ENCODE data around the gene ZMIZ1. TPM values are rescaled to one million over a fixed set of nuclear protein-coding genes. Genes with fewer than 3 reads are reported as not detected.

Gene ZMIZ1
- total RNA-seq, 1 experiment from 2014 or later = 22.8 TPM

GRCh38 chr10:79224992-79225391 lies 156.2 kb downstream of the ZMIZ1 start:
- no peak for DNase-seq (ENCODE audit: low read depth)

- DNase-seq (ENCODE audit: low read depth) = no peak
These were observed 157.9 kb downstream of the ZMIZ1 start for GRCh38 chr10:79226391-79227245.

- no peak for DNase-seq (ENCODE audit: low read depth)
These were observed 160.3 kb downstream of the ZMIZ1 start for GRCh38 chr10:79229071-79229541.

DNA sequence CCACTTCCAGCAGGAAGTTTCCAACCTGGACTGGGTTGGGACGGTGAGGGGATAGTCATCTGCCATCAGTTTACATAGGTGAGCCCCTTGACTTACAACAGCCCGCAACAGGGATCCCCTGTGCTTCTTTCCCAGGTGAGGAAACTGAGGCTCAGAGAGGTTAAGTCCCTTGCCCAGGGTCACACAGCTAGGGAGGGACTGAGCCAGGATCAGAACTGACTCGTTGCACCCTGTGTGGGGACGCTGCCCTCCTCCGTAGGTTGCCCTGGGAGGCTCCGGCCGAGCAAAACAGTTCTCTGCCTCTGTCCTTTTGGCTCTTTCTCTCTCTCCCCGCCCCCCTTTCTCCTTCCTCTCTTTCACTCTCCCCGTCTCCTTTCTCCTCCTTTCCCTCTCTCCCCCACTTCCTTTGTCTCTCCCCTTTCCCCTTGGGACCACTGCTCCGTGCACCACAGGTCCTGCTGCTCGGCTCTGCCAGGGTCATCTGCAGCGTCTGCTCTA lies 161.1 kb downstream of the ZMIZ1 start:
- DNase-seq (ENCODE audit: low read depth) = no peak

GRCh38 chr10:79230328-79230830 lies 161.6 kb downstream of the ZMIZ1 start:
- DNase-seq (ENCODE audit: low read depth) = no peak

DNA sequence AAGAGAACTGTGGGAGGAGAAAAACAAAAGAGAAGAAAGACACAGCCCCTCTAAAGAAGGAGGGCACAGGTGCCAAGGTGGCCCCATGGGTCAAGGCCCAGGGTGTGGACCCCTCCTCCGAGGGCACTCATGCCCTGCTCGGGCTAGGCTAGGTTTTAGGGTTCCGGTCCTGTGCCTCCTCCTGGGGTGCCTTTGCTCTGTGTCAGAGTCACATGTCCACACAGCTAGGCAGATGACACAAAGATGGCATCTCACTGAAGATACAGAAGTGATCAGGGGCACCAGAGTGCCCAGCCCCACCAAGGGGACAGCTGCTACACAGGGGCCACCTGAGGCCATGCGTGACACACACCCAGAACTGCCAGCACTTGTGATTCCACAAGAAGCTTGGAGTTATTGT lies 162.1 kb downstream of the ZMIZ1 start:
- no peak for DNase-seq (ENCODE audit: low read depth)

DNA sequence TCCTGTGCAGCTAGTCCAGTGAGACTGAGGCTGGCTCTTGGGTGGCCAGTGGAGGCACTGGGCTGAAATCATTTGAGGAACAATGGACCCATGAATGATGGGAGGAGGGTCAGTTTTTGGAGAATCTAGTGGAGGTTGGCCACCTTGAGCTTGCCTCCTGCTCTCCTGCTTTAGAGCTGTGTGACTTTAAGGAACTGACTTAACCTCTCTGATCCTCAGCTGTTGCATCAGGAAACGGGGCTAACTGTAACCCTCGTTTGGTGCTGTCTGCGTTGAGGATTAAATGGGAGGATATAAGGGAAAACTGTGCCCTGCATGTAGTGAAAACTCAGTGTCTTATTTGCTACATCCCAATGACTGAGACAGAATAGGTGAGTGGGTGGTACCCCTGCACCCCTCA lies 163.1 kb downstream of the ZMIZ1 start:
- DNase-seq (ENCODE audit: low read depth) = no peak

DNA sequence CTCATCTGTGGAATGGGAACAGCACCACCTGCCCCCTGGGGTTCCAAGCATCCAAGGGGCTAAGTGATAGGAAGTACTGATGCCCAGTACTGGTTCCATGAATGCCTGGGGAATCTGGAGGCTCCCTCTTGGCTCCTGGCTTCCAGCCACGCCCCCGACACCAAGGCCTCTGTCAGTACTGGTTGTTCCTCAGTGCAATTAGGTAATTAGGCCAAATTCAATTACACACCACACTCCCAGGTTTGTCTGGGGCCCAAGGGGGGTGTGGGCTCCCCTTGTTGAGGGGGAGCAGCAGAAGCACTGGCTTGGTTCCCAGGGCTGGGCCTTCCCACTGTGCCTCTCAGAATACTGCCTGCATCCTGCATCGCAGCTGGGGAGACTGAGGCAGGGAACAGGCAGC lies 164.1 kb downstream of the ZMIZ1 start:
- DNase-seq (ENCODE audit: low read depth) = no peak

DNA sequence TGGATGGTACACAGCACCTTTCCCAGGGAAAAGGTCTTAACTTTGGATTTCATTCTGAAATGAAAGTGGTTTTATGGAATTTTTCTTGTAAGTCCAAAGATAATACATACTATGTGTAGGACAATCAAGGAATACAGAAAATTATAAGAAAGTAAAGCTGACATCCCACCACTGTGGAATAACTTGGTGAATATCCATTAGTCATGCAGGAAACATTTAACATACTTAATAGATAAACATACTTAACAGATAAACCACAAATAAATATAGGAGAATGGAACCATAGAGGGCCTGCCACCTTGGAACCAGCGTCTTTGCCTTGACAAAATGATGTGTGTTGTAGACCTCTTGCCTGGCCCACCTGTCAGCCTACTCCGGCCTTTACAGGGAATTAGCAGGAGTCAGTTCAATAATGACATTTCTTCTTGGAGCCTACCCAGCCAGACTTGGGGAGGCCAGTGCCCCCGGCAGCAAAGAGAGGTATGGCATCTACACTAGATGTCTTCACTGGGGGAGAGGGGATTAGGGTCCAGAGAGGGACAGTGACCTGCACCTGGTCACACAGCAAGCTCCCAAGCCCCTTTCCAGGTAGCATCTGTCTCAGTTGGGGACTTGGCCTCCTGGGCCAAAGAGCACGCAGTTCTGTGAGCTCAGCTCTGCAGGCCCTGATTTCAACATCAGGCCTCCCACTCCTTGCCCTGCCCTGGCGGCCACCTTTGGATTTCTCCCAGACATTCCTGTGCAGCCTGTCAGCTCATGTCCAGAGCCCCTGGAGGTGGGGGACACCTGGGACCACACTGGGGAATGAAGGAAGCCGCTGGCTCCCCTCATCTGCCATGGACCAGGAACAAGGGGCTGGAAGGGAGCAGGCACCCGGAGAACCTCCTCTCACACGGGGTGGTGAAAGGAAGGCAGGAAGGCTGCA lies 165.9 kb downstream of the ZMIZ1 start:
- no peak for DNase-seq (ENCODE audit: low read depth)

DNA sequence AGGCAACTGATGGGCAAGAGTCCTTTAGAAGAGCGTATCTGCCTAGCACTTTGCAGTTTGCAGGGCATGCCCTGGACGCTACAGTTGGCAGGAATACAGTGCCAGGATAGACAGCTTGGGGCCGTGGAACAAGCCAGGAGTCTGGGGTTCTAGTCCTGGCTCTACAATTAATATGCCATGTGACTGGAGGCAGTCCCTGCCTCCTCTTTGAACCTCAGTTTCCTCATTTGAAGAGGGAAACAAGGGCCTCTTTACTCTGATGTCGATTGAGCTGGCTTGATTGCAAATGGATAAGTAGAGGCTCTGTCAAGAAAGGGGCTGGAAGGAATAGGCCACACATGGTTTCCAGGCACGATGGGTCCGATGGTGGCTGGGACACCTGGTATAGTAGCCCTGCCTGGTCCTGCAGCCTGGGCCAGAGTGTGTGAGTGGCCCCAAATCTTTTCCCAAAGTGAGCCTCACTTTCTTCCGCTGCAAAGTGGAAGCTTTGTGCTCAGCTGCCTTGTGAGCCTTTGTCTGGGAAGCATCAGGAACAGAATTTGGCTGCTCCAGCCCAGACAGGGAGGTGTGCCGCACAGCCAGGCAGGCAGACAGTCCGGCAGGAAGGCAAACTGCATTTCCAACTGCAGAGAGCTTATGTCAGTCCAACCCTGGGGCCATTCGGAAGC lies 167.1 kb downstream of the ZMIZ1 start:
- no peak for DNase-seq (ENCODE audit: low read depth)

DNA sequence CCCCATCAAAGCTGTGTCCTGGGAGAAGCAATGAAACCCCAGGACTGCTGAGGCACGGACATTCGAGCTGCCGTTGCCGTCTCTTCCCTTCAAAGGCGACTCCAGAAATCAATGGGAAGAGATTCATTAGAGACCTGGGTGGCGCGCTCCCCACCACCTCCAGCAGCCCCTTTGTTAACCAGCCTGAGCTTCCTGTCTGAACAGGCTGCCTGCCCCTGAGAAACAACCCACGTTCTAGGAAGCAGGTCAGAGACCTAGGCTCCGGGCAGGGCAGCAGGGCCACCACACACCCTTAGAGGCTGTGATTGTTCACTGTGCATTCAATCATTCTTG lies 167.6 kb downstream of the ZMIZ1 start:
- DNase-seq (ENCODE audit: low read depth) = no peak

DNA sequence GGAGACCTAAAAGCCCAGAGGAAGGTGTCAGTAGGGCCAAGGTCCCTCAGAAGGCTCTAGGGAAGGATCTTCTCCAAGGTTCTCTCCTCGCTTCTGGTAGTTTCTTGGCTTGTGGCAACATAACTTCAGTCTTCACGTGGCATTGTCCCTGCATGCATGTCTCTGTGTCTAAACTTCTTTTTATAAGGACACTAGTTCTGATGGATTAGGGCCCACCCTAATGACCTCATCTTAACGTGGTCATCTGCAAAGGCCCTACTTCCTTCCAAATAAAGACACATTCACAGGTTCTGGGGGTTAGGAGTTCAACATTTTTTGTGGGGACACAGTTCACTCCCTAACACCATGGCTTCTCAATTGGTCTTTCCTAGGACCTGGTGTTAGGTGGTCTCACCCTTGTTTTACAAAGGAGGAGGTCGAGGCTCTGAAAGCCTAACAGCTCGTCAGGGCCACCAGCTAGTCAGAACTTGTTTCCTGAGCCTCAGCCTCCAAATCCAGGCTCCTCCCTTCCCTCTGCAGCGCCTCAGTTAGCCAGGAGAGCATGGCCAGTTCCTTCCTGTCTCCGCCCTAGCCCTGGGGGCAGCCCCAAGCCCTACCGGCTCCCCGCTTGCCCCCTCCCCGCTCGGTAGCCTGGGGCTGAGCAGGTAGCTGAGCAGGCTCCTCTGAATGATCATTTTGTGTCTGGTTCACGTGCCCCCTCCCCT lies 168.8 kb downstream of the ZMIZ1 start:
- no peak for DNase-seq (ENCODE audit: low read depth)

- DNase-seq (ENCODE audit: low read depth) = no peak
These were observed 169.4 kb downstream of the ZMIZ1 start for GRCh38 chr10:79238158-79238520.

DNA sequence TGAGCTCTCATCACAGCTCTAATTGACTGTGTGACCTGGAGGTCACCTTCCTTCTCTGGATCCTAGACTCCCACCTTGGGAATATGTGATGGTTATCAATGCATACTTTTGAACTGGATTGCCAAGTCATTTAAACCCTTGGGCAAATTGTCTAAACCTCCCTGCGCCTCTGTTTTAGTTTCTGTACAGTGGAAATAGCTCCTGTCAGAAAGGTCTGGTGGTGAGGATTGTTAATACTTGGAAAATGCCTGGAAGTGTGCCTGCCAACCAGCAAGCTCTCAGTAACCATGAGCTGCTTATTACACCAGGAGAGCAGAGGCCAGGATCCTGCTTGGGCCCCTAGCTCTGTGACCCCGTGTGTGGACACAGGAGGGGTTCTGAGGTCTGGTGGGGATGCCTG lies 169.8 kb downstream of the ZMIZ1 start:
- DNase-seq (ENCODE audit: low read depth) = no peak

GRCh38 chr10:79239275-79239779 lies 170.6 kb downstream of the ZMIZ1 start:
- peak; percentile 56 for DNase-seq (ENCODE audit: low read depth)

DNA sequence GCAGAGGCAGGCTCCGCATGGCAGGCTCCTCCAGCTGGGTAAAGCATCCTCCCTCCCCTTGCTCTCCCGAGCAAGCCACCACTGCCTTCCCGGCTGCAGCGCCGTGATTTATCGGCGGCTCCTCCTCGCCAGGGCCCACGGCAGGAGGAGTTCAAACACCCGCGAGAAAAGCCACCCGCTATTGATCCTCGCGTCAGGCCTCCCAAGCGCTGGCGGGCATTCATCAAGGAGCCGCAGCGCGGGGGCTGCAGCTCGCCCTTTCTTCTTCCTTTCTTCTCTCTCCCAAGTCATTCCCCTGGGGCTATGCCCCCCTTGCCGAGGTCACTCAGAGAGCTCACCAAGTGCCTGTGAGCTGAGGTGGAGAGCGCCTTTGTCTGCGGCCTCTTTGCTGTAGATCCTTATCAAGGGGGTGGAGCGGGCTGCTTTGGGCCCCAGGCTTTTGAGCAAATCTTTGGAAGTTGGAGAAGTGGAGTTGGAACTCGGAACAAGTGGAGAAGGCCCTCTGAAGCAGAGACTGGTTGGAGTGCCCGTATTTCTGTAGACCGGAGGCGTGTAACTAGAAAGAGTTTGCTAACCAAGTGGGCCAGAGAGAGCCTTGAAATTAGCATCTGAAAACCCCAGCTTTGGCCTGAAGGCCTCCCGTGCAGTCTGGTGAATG lies 171.3 kb downstream of the ZMIZ1 start:
- no peak for DNase-seq (ENCODE audit: low read depth)

GRCh38 chr10:79241629-79241989 lies 172.8 kb downstream of the ZMIZ1 start:
- DNase-seq (ENCODE audit: low read depth) = no peak

DNA sequence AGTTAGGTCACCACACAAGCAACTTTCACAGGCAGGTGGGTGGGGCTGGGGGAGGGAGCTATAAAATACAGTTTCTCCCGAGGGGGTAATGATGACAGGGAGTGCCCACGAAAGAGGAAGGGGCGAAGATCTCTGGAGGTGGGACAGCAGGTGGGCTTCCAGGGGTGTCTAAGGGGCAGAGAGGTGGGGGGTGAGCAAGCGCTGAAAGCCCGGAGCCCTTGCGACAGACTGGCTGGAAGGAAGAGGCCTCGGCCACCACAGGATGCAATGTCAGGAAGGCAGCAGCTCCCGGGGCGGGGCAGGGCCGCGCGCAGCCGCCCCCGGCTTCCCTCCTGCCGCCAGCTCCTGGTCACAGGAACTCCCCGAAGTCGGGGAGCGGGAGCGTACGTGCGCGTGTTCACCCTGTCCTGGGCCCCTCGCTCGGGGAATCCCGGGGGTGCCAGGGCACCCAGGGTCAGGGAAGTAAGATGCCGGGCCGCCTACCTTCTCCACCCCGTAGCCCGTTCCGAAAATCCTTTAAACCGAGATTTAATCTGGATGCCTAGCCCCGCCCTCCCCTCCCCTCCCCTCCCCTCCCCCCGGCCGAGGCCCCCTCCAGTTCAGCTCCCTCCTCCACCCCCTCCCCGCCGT lies 173.3 kb downstream of the ZMIZ1 start:
- DNase-seq (ENCODE audit: low read depth) = no peak

GRCh38 chr10:79242620-79243152 lies 173.9 kb downstream of the ZMIZ1 start:
- no peak for DNase-seq (ENCODE audit: low read depth)
